ENCODE results near the gene TXNIP.

TXNIP gene

DNA sequence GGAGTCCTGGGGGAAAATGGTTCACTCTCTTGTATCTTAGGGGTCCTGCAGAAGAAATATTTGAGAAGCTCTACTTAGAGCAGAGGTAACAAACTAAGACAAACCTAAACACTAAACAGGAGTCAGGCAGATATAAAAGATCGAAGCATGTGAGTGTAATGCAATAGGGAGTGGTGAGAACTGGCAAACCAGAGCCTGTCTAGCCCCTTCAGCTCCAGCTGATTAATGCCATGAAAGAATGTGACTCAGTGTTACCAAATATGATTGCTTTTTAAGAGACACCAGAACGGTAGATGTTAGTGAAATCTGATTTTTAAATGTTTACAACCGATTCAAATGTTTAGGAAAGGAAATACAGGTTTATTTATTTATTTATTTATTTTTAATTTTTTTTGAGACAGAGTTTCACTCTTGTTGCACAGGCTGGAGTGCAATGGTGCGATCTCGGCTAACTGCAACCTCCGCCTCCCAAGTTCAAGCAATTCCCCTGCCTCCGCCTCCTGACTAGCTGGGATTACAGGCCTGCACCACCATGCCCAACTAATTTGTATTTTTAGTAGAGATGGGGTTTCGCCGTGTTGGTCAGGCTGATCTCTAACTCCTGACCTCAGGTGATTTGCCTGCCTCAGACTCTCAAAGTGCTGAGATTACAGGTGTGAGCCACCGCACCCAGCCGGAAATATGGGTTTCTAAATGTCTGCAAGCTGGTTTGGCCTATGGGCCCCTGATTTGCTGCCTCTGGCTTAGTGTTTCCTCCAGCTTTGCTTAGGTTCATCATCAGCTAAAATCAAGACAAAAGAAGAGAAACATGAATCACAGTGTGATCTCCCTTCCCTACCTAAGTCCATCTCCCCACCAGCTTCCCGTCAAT lies 12.2 kb downstream of the TXNIP start:
- DNase-seq: no peak

DNA sequence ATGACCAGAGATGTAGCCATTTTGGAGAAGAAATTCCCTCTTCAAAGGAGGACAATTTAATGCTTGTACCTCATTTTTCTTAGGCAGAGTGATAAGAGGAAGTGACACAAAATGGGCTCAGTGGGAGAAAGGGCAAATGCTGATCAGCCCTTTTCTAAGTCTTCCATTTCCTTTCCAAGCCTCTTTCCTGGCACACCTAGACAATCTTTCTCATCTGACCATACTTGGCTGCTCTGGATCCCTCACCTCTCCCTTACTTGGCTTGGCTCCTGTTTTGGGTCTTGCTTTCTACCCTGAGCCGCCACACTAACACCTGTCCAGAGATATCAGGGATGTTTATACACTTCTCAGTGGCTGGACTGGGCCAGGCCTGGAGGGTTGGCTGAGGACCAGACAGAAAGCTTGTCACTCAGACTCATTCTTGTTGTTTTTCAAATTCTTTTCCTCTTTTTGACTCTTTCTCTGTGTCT lies 13.1 kb downstream of the TXNIP start:
- DNase-seq: peak; percentile 55

DNA sequence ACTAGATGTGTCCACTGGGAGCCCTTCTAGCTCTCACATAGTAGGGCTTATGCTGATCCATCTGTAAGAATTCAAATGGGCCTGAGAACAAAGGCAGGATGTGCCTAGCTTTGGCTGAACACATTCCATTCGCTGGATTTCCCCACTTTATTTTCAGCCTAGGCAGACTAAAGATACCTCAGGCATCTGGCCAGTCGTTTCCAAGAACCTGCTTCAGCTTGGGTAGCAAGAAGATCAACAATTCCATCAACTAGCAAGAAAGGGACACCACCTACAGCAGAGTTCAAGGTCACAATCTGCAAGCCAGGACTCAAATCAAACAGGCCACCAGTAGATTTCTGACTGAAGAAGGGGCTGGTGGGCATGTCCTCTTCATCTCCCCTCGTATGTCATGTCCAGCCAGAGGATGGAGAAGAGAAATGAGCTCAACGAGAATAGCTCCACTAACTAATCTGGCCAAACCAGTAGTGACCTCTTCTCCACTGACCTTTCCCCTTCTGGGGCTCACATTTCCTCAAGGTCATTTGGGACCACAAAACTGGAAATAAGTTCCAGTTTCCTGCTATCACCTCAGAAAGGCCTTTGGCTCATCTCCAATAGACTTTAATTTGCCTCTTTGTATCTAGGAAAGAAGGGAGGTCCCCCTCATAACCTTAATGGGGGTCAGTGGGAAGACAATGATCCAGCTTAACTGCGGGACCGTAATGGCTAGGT lies 14.2 kb downstream of the TXNIP start:
- DNase-seq: no peak

DNA sequence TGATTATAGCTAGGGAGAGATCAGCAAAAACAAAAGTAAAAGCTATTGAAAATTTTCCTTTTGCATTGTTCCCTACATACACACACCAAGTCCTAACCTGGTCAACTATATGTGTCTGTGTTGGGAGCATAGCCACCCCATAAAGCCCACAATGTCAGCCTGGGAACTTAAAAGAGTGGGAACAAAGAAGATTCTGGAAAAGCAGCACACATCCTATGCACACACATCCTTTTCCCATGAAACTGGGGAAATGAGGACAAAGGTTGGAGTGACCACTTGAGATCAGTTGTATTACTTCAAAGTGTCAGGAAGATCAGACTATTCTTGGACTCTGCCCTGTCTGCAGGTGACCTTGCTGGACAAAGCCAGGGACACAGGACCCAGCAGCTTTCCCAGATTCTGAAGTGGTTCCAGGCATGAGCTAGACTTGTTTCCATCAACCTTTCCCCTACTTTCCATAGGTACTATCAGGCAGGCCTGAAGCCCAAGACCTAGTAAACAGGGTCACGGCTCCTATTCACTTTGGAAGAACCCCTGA lies 15.9 kb downstream of the TXNIP start:
- DNase-seq: no peak

DNA sequence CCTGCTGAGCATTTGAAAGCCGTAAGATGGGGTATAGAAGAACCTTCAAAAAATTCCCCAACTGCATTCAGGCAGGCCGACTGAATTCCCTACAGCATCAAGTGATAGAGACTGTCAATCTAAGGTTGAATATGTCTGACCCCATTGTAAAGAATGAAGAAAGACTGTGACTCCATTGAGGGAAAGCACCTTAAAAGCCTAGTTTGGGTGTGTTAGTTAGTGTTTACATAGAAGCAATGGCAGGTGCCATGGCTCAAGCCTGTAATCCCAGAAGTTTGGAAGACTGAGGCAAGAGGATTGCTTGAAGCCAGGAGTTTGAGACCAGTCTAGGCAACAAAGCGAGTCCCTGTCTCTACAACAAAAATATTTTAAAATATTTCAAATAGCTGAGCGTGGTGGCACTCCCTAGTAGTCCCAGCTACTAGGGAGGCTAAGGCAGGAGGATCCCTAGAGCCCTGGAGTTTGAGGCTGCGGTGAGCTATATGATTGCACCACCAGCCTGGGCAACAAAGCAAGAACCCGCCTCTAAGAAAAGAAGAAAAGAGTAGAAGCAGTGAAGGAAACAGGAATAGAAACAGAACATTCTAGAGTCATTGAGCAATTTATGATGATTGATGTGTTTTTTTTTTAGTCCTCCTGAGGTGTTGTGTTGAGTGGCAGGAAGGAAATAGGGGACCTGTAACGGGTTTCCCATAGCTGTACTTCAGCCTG lies 16.5 kb downstream of the TXNIP start:
- no peak for DNase-seq

DNA sequence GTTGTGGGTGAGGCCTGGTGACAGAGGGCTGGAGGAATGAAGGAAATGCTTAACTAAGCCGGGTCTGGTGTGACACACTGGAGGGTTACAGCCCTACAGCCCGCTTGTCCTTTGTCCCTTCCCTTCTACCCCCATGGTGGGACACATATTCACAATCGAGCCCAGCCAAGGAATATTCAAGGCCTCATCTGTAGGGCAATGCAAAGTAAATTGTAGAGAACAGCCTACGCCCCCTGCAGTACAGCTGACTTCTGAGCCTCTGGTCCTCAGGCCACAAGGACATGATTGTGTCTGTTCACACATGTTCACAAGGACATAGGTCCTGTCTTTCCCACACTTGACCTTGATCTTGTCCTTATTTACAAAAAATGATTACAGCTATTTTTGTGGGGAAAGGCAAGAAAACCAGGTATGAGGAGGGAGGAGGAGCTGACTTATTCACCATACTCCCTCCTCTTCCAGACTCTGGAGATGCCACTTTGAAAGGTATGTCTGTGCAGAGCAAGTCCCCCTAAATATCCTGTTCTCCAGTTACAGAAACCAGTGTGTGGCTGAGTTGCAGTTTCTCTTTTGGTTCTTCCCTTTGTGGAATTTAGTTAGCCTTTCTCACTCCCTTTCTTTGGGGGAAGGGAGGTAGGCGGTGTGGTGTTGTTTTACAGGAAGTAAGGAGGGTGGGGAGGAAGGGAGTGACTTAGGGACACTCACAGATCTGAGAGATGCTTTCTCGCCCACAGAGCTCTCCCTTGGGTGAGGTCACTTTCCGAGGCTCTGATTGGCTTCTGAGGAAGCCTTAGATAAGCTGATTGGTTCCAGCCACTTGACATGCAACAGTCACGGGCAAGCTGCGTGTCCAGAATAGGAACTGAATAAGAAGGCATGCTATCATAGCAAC lies 17.3 kb downstream of the TXNIP start:
- peak; percentile 96 for DNase-seq

DNA sequence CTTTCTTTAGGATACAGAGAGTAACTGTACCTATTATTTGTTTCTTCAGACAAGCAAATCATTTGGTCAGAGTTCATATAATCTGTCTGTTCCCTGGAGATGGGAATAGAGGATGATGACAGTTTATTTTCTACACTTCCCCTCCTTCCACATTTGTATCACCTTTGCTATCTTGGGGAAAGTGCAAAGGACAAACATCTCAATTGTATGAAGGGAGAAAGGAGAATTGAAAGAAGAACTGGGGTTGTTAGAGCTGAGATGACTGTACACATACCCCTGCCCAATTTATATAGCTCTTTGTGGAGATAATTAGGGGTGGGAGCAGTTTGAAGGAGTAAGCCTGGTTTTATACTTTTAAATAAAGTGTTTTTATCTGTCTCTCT lies 17.9 kb downstream of the TXNIP start:
- DNase-seq: no peak

DNA sequence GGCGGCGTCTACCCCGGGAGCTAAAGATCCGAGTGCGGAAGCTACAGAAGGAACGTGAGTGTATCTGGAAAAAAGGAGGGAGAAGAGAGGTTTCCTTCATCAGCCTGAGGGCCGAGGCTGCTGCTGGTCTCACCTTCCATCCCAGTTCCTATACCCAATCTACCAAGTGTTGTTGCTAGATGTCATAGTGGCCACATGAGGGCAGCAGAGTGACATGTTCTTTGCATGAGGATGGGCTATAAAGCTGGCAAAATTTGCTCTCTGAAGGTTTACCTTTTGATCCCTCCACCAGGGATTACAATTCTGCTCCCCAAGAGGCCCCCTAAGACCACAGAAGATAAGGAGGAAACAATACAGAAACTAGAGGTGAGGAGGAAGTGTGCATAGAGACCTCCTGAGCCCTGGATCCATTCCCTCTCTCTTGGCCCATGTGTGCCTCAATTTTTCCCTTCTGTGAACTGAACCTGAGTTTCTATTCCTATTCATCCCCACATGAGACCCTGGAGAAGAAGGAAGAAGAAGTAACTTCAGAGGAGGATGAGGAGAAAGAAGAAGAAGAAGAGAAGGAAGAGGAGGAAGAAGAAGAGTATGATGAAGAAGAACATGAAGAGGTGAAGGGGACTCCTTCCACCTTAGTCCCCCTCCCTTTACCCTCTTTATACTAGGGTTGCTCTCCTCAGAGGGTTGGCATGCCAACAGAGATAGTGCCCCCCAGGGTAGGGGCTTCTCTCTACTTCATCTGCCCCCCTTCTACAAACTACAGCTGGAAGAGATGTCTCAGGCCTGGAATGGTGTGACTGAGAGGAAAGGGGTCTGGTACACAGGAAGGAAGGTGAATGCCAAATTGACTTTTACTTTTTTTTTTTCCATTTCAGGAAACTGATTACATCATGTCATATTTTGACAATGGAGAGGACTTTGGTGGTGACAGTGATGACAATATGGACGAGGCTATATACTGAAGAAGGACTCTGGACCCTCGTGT lies 18.6 kb downstream of the TXNIP start:
- peak; percentile 77 for DNase-seq

DNA sequence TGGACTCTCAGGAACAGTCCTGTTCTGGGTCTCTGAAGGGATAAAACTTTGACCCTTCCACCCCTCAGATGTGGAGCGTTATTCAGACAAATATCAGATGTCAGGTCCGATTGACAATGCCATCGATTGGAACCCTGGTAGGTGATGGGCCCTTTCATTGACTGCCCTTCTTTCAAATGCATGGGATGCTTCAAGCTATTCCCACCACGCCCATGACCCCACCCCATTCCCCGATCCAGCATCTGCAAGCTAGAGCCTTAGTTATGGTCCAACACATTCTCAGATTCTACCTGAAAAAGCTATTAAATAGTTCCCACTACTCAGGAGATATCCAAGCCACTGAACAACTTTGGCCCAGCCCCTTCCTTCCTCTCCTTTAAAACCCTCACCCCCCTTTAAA lies 19.4 kb downstream of the TXNIP start:
- DNase-seq: no peak

DNA sequence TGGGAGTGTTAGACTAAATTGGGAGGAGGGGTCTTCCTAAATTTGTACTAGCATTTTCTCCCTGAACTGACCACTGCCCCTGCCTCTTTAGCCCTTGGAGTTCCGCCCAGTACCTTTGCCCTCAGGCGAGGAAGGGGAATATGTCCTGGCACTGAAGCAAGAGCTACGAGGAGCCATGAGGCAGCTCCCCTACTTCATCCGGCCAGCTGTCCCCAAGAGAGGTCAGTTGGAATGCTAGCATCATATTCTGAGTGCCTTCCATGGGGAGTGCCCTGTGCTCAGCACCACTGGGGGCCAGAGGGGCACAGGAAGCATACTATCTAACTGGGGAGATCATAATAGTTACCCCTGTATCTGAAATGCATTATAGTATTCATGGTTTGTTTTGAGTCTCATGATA lies 21.2 kb downstream of the TXNIP start:
- no peak for DNase-seq

DNA sequence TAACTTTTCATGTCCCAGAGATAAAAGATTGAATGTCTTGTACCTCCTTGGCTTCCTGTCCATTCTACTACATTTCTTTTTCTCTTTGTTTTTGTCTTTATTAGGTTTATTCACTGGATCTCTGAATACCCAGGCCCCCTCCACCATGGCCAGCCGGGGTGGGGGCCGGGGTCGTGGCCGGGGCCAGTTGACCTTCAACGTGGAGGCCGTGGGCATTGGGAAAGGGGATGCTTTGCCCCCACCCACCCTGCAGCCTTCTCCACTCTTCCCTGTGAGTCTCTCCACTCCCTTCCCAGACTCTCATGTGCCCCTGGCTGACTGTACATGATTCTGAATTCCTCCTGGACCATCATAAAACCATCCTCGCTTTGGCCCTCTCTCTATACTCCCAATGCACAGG lies 21.7 kb downstream of the TXNIP start:
- DNase-seq: no peak

DNA sequence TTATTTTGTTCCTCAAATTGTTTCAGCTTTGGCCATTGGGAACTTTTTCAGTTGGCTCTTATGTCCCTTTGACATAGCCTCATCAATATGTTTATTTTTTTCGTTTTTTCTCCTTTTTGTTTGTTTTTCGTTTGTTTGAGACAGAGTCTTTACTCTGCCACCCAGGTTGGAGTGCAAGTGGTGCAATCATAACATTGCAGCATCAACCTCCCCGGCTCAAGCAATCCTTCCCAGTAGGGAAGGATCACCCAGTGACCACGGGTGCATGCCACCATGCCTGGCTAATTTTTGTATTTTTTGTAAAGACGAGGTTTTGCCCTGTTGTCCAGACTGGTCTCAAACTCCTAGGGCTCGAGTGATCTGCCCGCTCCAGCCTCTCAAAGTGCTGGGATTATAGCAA lies 23.8 kb downstream of the TXNIP start:
- DNase-seq: no peak

DNA sequence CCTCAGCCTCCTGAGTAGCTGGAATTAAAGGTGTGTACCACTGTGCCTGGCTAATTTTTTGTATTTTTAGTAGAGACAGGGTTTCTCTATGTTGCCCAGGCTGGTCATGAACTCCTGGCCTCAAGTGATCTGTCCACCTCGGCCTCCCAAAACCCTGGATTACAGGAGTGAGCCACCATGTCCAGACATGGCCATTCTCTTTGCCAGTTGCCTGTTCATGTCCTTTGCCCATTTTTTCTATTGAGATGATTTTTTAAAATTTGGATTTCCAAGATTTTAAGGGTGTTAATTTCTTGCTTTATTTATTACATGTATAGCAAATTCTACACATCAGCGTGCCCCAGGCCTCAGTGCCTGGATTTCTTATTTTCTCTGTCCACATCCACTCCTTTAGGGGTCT lies 29.1 kb downstream of the TXNIP start:
- no peak for DNase-seq

DNA sequence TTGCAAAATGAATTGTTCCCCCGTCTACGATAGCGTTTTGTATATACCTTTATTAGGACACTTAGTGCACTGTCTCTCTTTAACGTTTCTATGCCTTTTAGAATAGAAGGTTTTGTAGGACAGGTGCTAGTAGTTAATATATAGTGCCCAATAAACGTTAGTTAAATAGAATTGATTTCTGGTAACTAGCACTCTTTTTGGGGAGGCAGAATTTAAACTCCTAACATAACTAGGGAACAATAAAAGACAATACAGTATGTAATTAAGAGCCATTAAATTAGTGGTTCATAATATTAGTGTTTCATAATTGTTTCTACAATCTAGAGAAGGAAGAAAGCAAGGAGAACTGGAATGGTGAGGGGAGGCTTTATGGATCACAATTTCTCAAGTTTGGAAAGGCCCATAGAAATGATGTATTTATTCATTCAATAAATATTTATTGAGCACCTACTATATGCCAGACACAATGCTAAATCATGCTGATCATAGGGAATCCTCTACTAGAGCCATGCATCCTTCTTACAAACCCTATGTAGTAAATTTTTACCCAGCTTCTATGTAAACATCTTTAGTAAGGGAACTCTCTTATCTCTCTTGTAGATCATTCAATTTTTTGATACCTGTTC lies 31.1 kb downstream of the TXNIP start:
- DNase-seq: no peak

DNA sequence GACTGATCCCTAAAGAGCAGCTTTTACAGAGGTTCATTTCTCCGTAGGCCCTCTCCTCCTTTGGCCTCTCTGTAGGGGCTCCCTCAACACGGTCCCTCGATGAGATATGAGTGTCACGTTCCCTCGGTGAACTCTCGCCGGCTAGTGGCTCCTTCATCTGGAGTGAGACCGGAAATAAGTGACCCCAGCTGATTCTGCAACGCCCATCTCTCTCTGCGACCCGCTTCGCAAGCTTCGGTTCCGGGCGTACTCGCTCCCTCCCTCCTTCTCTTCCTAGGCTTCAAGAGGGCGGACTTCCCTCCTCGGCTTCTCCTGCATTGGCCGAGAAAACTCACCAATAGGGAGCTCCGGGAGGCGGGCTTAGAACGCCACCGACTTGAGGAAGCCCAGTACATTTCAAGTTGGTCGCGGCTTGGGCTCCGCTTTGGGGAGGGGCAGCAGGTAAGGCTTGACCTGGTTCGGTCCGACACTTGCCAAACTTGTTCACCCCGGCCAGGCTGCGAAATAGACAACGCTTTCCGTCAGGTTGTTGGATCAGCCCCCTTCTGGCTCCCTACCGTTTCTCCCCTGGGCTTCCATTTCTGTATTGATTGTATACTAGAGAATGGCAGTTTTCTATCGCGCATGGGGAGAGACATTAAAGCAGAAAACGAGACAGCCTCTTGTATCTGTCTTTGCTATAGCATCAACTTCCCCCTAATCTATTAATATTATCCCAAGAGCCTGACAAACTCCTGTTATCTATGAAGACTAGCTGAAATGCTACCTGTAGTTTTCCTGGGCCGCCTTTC lies 31.9 kb downstream of the TXNIP start, which contains the start of the genes ANKRD34A and POLR3GL:
TSS of gene ANKRD34A (minus strand) at position 248 of the 791 bp plus-strand sequence. CDS start 2,816 bp downstream, outside the sequence.
TSS of gene POLR3GL (plus strand) at position 363 of the 791 bp plus-strand sequence. CDS start 10,176 bp downstream, outside the sequence.
- peak; percentile 96 for DNase-seq

DNA sequence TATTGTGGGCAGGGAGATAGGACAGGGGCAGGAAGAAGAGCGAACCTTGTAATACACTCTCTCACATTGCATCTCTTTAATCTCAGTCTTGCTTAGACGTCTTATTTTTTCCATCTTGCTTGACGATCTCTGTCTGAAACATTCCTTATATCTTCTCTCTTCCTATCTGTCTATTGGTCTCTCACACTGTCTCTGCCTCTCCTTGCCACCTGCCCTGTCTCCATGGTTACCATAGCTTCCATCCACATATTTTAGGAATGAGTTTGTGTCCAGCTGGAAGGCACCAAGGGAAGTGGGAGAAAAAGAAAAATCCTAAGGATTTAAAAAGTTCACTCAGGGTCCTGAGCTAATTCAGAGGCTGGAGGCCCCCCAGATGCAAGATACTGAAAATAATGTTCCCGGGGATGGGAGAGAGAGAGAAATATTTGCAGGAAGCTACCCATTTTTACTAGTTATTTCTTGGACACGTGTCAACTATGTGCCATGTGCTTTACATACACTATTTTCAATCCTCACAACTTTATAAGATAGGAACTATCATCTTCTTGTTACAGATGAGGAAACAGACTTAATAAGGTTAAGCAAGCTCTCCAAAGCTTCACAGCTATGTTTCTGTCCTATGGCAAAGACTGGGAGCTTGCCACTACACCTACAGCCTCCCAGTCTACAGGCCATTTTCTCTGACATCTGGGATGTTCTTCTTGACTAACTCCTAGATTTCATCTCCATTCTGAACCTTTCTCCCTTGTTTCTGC lies 32.9 kb downstream of the TXNIP start:
- no peak for DNase-seq

DNA sequence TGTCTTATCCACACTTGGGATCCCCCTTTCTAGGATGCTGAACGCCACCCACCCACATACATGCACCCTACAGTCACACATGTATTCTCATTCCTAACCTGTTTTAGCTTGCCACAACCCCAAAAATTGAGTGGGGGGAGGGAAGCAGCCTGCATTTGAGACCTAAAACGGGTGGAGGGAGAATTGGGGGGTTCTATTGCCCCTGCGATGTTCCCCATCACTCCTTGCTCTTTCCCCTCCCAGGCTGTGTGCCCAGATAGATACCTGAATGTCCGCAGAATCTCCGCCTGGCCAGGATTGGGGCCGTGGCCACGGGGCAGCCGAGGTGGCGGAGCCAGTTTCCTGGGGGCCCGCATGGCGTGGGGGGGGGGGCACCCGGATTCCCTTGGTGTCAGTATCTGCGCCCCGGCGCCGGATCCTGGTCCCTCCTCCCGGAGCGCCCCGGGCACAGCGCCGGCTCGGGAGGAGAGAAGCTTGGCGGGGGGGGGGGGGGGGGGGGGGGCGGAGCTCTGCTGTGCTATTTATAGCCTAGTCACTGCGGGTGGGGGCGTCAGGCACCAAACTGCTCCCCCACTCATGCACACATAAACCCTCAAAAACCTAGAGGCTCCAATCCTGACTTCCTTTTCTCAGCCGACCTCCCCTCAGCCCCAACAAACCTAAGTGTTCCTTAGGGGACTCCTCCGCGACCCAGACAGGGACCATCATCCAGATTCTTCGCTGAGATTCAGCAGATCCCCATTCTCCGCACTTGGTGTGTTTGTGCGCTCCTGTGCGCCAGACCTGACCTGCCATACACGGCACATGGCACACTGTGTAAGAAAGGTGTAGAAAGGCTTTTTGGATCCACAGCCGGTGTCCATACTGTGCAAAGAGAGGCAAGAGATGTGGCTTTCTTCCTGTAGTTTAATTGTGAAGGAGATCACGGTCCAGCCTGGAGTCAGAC lies 33.9 kb downstream of the TXNIP start:
- peak; percentile 65 for DNase-seq

Measured in right hindlimb (tissue), 1 donor.